Gastrocnemius medialis (tissue), 4 donors: ENCODE data around the gene HIPK2. TPM values are rescaled to one million over a fixed set of nuclear protein-coding genes. Genes with fewer than 3 reads are reported as not detected.
A peak's percentile ranks its signal among the peaks of the same experiment; 100 is the strongest.

Experiments used
- ATAC-seq, 2 donors: fragments of 150-250 bp; one replicate each; pipeline ENCODE4 v1.9.1; 2016
- DNase-seq, 2 donors: peaks; one replicate each; pipeline ENCODE4 v3.0.0-alpha.2; 2019
- H3K27ac ChIP-seq, 4 donors: fragments of 200-600 bp; sonication (generic); 1 replicate in 1 of 4; 2 replicates in 3 of 4; pipeline ENCODE4 v1.5.1; 2016 to 2018; ENCODE audit warnings: mild to moderate bottlenecking in 2 of 4, moderate library complexity in 1 of 4
- H3K27me3 ChIP-seq, 3 donors: fragments of 200-600 bp; sonication (generic) in 2 of 3; 1 replicate in 1 of 3; 2 replicates in 2 of 3; pipeline versions ENCODE4 v1.5.1 to v1.6.0; 2016 to 2019; ENCODE audit warnings: mild to moderate bottlenecking in 1 of 3, moderate library complexity in 1 of 3
- H3K36me3 ChIP-seq, 2 donors: fragments of 200-600 bp; sonication (generic) in 1 of 2; one replicate each; pipeline ENCODE4 v1.5.1; 2017 to 2018
- H3K4me1 ChIP-seq, 2 donors: fragments of 200-600 bp; sonication (generic) in 1 of 2; one replicate each; pipeline ENCODE4 v1.5.1; 2016 to 2017; ENCODE audit warnings: mild to moderate bottlenecking in 2 of 2
- H3K4me3 ChIP-seq, 4 donors: fragments of 200-600 bp; sonication (generic) in 3 of 4; 1 replicate in 1 of 4; 2 replicates in 3 of 4; pipeline ENCODE4 v1.5.1; 2016 to 2019; ENCODE audit warnings: mild to moderate bottlenecking in 2 of 4
- H3K9me3 ChIP-seq, 3 donors: fragments of 200-600 bp; sonication (generic) in 2 of 3; 1 replicate in 1 of 3; 2 replicates in 2 of 3; pipeline ENCODE4 v1.5.1; 2016 to 2019
- CTCF ChIP-seq, 5 experiments: fragments of 450-650 bp in 3 of 5; fragments of 200-600 bp in 2 of 5; sonication (generic) in 2 of 5; IDR thresholded peaks in 4 of 5; conservative IDR thresholded peaks in 1 of 5; 1 replicate in 4 of 5; 2 replicates in 1 of 5; pipeline ENCODE4 v1.5.1; 2016 to 2019; ENCODE audit warnings: antibody characterized with exemption in 5 of 5, mild to moderate bottlenecking in 3 of 5, moderate library complexity in 3 of 5
- POLR2A ChIP-seq, 2 donors: fragments of 450-650 bp; IDR thresholded peaks; one replicate each; pipeline ENCODE4 v1.6.1; 2017; ENCODE audit warnings: antibody characterized with exemption in 2 of 2, mild to moderate bottlenecking in 2 of 2, moderate library complexity in 2 of 2
- in situ Hi-C, 4 donors: fragments of 200-750 bp; cut with MboI; loops; one replicate each; pipeline versions ENCODE4 v1.15.0 to v1.8.0; 2017; ENCODE audit warnings: low sequenced_read_pairs in 4 of 4
- intact Hi-C: fragments of 100-400 bp; cut with DNase I; formaldehyde crosslinking; loops from one replicate; pipeline ENCODE4 v1.15.1; 2023; ENCODE audit warnings: low total_unique reads
- total RNA-seq, 4 donors: library from RNA; depleted of rRNA; stranded (reverse); fragments of >200 nt; gene quantifications; one replicate each; pipeline versions ENCODE4 v1.1.0 to v1.2.3, GENCODE V29; 2016

HIPK2 gene
- total RNA-seq, 4 donors from 2014 or later = 30.5 to 77.4 (median 58.9) TPM

GRCh38 chr7:139698844-139699243, 79.0 kb downstream of the HIPK2 start:
- Histone ChIP-seq H3K9me3 (no peaks in the 10 kb centered on the region), H3K27ac (no peak overlapping the region), H3K36me3 (no peaks in the 10 kb centered on the region), H3K27me3 (no peaks in the 10 kb centered on the region), H3K4me1 (peaks cover 18 to 30% of the 10 kb centered on the region in 2 donors), H3K4me3 (no peak overlapping the region)
- ATAC-seq (no peak), DNase-seq (no peak)
- TF ChIP-seq CTCF (IDR thresholded peaks at IDR 0.05 in 4 of 5, conservative IDR thresholded peaks at IDR 0.05 in 1 of 5) (no peak), POLR2A (IDR thresholded peaks at IDR 0.05) (no peak)
- in situ Hi-C loops = no loop called here
- intact Hi-C loops = no loop called here

DNA sequence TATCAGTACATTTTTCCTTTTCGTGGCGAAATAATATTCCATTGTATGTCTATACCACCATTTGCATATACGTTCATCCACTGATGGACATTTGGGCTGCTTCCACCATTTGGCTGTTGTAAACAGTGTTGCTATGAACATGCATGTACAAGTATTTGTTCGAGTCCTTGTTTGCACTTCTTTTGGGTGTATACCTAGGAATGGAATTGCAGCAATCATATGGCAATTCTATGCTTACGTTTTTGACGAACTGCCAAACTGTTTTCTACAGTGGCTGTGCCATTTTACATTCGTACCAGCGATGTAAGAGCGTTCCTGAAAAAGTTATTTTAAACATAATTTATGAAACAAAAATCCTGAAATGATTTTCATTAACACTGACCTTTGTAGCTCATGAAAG, 79.5 kb downstream of the HIPK2 start:
- DNase-seq (no peak), ATAC-seq (no peak)
- H3K9me3 ChIP-seq = no peaks in the 10 kb centered on the region
- intact Hi-C loops (no loop called here), in situ Hi-C loops (no loop called here)
- H3K4me3 ChIP-seq = no peak overlapping the region
- no peak overlapping the region for H3K27ac ChIP-seq
- TF ChIP-seq POLR2A (IDR thresholded peaks at IDR 0.05) = no peak
- no peak for TF ChIP-seq CTCF (IDR thresholded peaks at IDR 0.05 in 4 of 5, conservative IDR thresholded peaks at IDR 0.05 in 1 of 5)
- H3K36me3 ChIP-seq = no peaks in the 10 kb centered on the region
- H3K4me1 ChIP-seq = peaks cover 15 to 27% of the 10 kb centered on the region in 2 donors
- H3K27me3 ChIP-seq = no peaks in the 10 kb centered on the region

- Histone ChIP-seq H3K9me3 (no peaks in the 10 kb centered on the region), H3K4me1 (peaks cover 15 to 28% of the 10 kb centered on the region in 2 donors), H3K27me3 (no peaks in the 10 kb centered on the region), H3K36me3 (no peaks in the 10 kb centered on the region), H3K27ac (no peak overlapping the region), H3K4me3 (no peak overlapping the region)
- ATAC-seq (no peak), DNase-seq (no peak)
- in situ Hi-C loops (no loop called here), intact Hi-C loops (no loop called here)
- TF ChIP-seq POLR2A (IDR thresholded peaks at IDR 0.05) = no peak
- no peak for TF ChIP-seq CTCF (IDR thresholded peaks at IDR 0.05 in 4 of 5, conservative IDR thresholded peaks at IDR 0.05 in 1 of 5)
These were observed 80.7 kb downstream of the HIPK2 start for GRCh38 chr7:139697056-139697455.

GRCh38 chr7:139696552-139696951, 81.2 kb downstream of the HIPK2 start:
- Histone ChIP-seq H3K27ac (no peak overlapping the region), H3K4me1 (peaks cover 16 to 28% of the 10 kb centered on the region in 2 donors), H3K4me3 (no peak overlapping the region), H3K9me3 (no peaks in the 10 kb centered on the region), H3K27me3 (no peaks in the 10 kb centered on the region), H3K36me3 (no peaks in the 10 kb centered on the region)
- DNase-seq (no peak), ATAC-seq (no peak)
- TF ChIP-seq CTCF (IDR thresholded peaks at IDR 0.05 in 4 of 5, conservative IDR thresholded peaks at IDR 0.05 in 1 of 5) (no peak), POLR2A (IDR thresholded peaks at IDR 0.05) (no peak)
- in situ Hi-C loops = no loop called here
- intact Hi-C loops = no loop called here

GRCh38 chr7:139695588-139695987, 82.2 kb downstream of the HIPK2 start:
- Histone ChIP-seq H3K27ac (peak overlapping the region in 1 of 4 donors; percentile 24), H3K4me1 (peaks cover 26 to 33% of the 10 kb centered on the region in 2 donors), H3K9me3 (no peaks in the 10 kb centered on the region), H3K27me3 (no peaks in the 10 kb centered on the region), H3K36me3 (no peaks in the 10 kb centered on the region), H3K4me3 (no peak overlapping the region)
- in situ Hi-C loops = no loop called here
- no peak for DNase-seq
- intact Hi-C loops = no loop called here
- no peak for ATAC-seq
- TF ChIP-seq POLR2A (IDR thresholded peaks at IDR 0.05) = no peak
- TF ChIP-seq CTCF (IDR thresholded peaks at IDR 0.05 in 4 of 5, conservative IDR thresholded peaks at IDR 0.05 in 1 of 5) = no peak
